GM06990 (cell line): ENCODE measurements around the gene CFAP46.
A peak's percentile ranks its signal among the peaks of the same experiment; 100 is the strongest.

Experiments
- DNase-seq: peaks from one replicate; pipeline ENCODE4 v3.0.0-alpha.2; 2011; ENCODE audit not compliant: insufficient read length; ENCODE audit errors: extremely low read depth
- H3K27me3 ChIP-seq: replicated peaks from 2 replicates; pipeline ENCODE4 v1.6.0; 2011; ENCODE audit warnings: low read length; ENCODE audit not compliant: control insufficient read depth, insufficient read depth
- H3K36me3 ChIP-seq: 2 replicates; pipeline ENCODE4 v1.5.1; 2011; ENCODE audit warnings: low read length; ENCODE audit not compliant: control insufficient read depth, insufficient read depth
- H3K4me3 ChIP-seq: replicated peaks from 2 replicates; pipeline ENCODE4 v1.5.1; 2011; ENCODE audit warnings: low read depth, mild to moderate bottlenecking, control low read depth, low read length
- CTCF ChIP-seq: IDR thresholded peaks from 2 replicates; pipeline ENCODE4 v1.5.1; 2011; ENCODE audit warnings: low read length, control low read depth, mild to moderate bottlenecking, inconsistent platforms; ENCODE audit not compliant: insufficient read depth, poor library complexity, severe bottlenecking

Gene CFAP46

DNA sequence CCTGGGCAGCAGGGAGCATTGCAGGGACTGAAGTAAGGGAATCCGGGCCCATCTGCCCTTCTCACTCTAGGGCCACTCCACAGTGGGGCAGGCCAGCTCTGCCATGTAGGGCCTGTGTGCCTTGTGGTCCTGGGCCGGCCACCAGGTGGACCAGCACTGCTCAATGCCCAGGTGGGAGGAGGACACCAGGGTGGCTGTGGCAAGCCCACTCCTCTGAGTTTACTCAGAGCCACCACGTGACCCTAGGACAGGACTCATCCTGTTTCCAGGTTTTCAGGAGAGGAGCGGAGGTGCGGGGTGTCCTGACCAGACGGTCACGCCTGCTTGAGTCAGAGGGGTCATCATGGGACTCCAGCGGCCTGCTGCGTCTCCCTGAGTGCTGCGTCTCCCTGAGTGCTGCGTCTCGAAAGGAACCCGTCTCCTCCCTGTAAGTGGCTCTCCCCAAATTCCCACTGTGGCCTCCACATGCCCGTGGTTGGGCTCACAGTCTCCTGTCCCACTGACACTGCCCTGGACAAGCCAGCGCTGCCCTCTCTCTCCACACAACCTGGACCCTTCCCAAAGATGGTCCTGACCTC lies 2.9 kb downstream of the CFAP46 start:
- Histone ChIP-seq H3K36me3 (no peaks in the 10 kb centered on the region), H3K27me3 (no peaks in the 10 kb centered on the region), H3K4me3 (no peak overlapping the region)
- TF ChIP-seq CTCF, result no peak
- DNase-seq, result no peak

- DNase-seq, result no peak
- peak; percentile 60 for TF ChIP-seq CTCF
- no peaks in the 10 kb centered on the region for H3K36me3 ChIP-seq
- H3K4me3 ChIP-seq, result no peak overlapping the region
- H3K27me3 ChIP-seq, result no peaks in the 10 kb centered on the region
Measured at GRCh38 chr10:132938472-132939339, 3.7 kb downstream of the CFAP46 start.

DNA sequence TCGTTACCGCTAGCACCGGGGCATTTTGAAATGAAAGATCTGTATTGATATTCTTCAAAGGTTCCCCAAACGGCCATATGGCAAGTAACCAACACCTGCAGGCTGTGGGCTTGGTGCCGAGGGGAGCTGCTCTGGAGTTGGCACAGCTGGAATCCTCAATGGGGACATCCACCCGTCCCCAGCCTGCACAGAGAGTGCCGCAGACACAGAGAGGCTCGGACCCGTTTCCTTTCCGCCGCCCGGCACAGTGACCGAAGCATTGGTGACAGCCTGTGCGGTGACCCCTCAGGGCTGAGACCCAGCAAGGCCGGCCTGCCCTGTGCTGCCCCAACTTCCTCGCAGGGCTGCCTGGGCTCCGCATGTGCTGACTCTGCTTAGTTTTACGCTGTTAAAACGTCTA lies 4.5 kb downstream of the CFAP46 start:
- Histone ChIP-seq H3K36me3 (no peaks in the 10 kb centered on the region), H3K27me3 (no peaks in the 10 kb centered on the region), H3K4me3 (no peak overlapping the region)
- TF ChIP-seq CTCF, result no peak
- no peak for DNase-seq

DNA sequence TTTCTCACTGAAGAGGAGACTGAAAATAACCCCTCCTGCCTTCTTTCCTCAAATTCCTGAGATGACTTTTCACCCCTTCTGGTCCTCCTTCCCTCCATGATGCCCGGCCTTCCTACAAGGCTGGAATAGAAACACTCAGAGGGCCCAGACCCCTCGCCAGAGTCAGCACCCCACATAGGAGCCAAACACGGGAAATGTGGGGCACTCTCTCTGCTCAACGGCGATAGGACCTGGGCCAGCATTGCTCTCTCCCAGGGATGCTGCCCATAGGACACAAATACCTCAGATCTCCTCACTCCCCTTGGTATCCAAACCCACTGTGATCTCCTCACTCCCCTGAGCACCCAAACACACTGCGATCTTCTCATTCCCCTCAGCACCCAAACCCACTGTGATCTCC lies 7.4 kb downstream of the CFAP46 start:
- no peak for DNase-seq
- no peak overlapping the region for H3K4me3 ChIP-seq
- no peak for TF ChIP-seq CTCF
- H3K36me3 ChIP-seq, result no peaks in the 10 kb centered on the region; the same call in 1 of the 2 replicates
- no peaks in the 10 kb centered on the region for H3K27me3 ChIP-seq

GRCh38 chr10:132933308-132934042 lies 8.9 kb downstream of the CFAP46 start:
- no peak for TF ChIP-seq CTCF
- DNase-seq, result no peak
- Histone ChIP-seq H3K4me3 (no peak overlapping the region), H3K36me3 (no peaks in the 10 kb centered on the region; the same call in 1 of the 2 replicates), H3K27me3 (no peaks in the 10 kb centered on the region)
